SU-DHL-6 (cell line): ENCODE results near the gene ABCF2.

Source experiments
- H2AFZ ChIP-seq: fragments of 200-600 bp; sonication (generic); 2 replicates; pipeline ENCODE4 v1.6.1; 2014; ENCODE audit warnings: low read depth, mild to moderate bottlenecking, moderate library complexity, mixed read lengths, antibody characterized with exemption, low read length; ENCODE audit not compliant: severe bottlenecking
- H3F3A ChIP-seq: fragments of 200-600 bp; shearing (Covaris generic); 2 replicates; pipeline ENCODE4 v1.6.0; 2016; ENCODE audit warnings: antibody characterized with exemption, mild to moderate bottlenecking; ENCODE audit not compliant: insufficient read depth
- H3K27ac ChIP-seq: fragments of 200-600 bp; sonication (generic); 2 replicates; pipeline ENCODE4 v1.5.1; 2016; ENCODE audit warnings: low read depth, mild to moderate bottlenecking, low read length, moderate library complexity, mixed read lengths
- H3K27me3 ChIP-seq: fragments of 200-600 bp; sonication (generic), shearing (Covaris generic); 2 replicates; pipeline ENCODE4 v1.6.0; 2014; ENCODE audit warnings: mild to moderate bottlenecking, low read length
- H3K36me3 ChIP-seq: fragments of 200-600 bp; sonication (generic); 2 replicates; pipeline ENCODE4 v1.6.1; 2014; ENCODE audit warnings: mild to moderate bottlenecking, low read length, mixed read lengths
- H3K4me2 ChIP-seq: fragments of 300-600, 200-600 bp; shearing (Covaris generic), sonication (generic); 2 replicates; pipeline ENCODE4 v1.6.0; 2014; ENCODE audit warnings: low read length, low read depth, mild to moderate bottlenecking; ENCODE audit not compliant: poor library complexity, severe bottlenecking
- H3K4me3 ChIP-seq: fragments of 200-600 bp; sonication (generic); 2 replicates; pipeline ENCODE4 v1.5.1; 2014; ENCODE audit warnings: antibody characterized with exemption, low read length, mild to moderate bottlenecking, mixed read lengths; ENCODE audit not compliant: insufficient read depth, poor library complexity, severe bottlenecking
- H3K79me2 ChIP-seq: fragments of 200-600 bp; sonication (generic); 2 replicates; pipeline ENCODE4 v1.6.1; 2014; ENCODE audit warnings: mild to moderate bottlenecking, low read length, moderate library complexity; ENCODE audit not compliant: insufficient read depth
- H3K9ac ChIP-seq: fragments of 200-600 bp; sonication (generic); 2 replicates; pipeline ENCODE4 v1.7.0; 2014; ENCODE audit warnings: mild to moderate bottlenecking, low read length
- H3K9me2 ChIP-seq: fragments of 200-600 bp; sonication (generic); replicated peaks from 2 replicates; pipeline ENCODE4 v1.6.1; 2014; ENCODE audit warnings: low read length; ENCODE audit not compliant: insufficient read depth
- H3K9me3 ChIP-seq: fragments of 200-600 bp; sonication (generic); 2 replicates; pipeline ENCODE4 v1.6.1; 2014; ENCODE audit warnings: low read length, mixed read lengths; ENCODE audit not compliant: insufficient read depth
- H4K20me1 ChIP-seq: fragments of 200-600 bp; sonication (generic); 2 replicates; pipeline ENCODE4 v1.6.1; 2014; ENCODE audit warnings: low read depth, mild to moderate bottlenecking, antibody characterized with exemption, low read length, moderate library complexity, mixed read lengths
- CTCF ChIP-seq: fragments of 200-600 bp; sonication (generic); IDR thresholded peaks from one replicate; pipeline ENCODE4 v1.5.1; 2017; ENCODE audit warnings: antibody characterized with exemption, mild to moderate bottlenecking, low read length, moderate library complexity; ENCODE audit not compliant: insufficient read depth, poor library complexity, severe bottlenecking
- EZH2phosphoT487 ChIP-seq: fragments of 200-600 bp; sonication (generic), shearing (Covaris generic); conservative IDR thresholded peaks from 2 replicates; pipeline ENCODE4 v1.6.1; 2018; ENCODE audit warnings: mild to moderate bottlenecking, antibody characterized with exemption, low read length, moderate library complexity, mixed read lengths

ABCF2 gene

GRCh38 chr7:151167197-151167961 lies 59.6 kb downstream of the ABCF2 start, which contains the start of gene GBX1:
GBX1 (minus strand) TSS chr7:151167694; CDS start chr7:151167548, 146 bp downstream.
- H3K9me3 ChIP-seq: no peaks in the 10 kb centered on the region
- no peaks in the 10 kb centered on the region for H3K79me2 ChIP-seq
- H4K20me1 ChIP-seq: no peaks in the 10 kb centered on the region
- no peak within 1 kb of the TSS for H3K4me2 ChIP-seq
- H2AFZ ChIP-seq: no peak within 1 kb of the TSS
- H3K9me2 ChIP-seq: no peaks in the 10 kb centered on the region
- H3K4me3 ChIP-seq: no peak within 1 kb of the TSS
- no peaks in the 10 kb centered on the region for H3K36me3 ChIP-seq
- no peaks in the 10 kb centered on the region for H3F3A ChIP-seq
- H3K9ac ChIP-seq: no peak within 1 kb of the TSS
- H3K27ac ChIP-seq: no peak within 1 kb of the TSS
- H3K27me3 ChIP-seq: no peaks in the 10 kb centered on the region
- TF ChIP-seq EZH2phosphoT487 (no peak), CTCF (no peak)

DNA sequence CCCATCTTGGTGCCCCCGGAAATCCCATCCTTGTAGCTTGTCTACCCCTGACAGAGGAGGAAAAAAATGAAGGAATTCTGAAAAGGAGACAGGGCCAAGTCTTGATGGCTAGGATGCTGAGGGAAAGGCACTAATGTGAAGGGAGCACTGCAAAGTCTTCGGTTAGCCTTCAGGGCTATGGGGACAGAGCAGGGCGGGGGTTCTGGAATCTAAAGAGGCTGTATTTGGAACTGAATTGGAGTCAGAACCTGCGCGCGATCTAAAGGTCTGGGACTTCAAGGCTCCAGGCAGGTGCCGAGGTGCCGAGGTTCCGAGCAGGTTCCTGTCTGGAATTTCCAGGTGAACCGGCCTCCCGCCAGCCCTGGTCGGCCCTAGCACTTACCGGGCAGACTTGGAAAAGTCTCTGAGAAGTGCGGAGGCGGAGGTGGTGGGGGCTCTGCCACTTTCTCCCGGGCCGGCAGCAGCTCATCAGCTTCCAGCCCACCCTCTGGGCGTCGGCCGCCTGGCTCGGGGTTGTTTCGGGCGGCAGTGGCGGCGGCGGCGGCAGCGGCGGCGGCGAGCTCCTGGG lies 60.3 kb downstream of the ABCF2 start:
- H3K9ac ChIP-seq: no peak overlapping the region
- H3K27ac ChIP-seq: no peak overlapping the region
- H3K79me2 ChIP-seq: no peaks in the 10 kb centered on the region
- H2AFZ ChIP-seq: no peak overlapping the region
- H3K9me3 ChIP-seq: no peaks in the 10 kb centered on the region
- no peak overlapping the region for H3K4me2 ChIP-seq
- no peaks in the 10 kb centered on the region for H4K20me1 ChIP-seq
- H3K9me2 ChIP-seq: no peaks in the 10 kb centered on the region
- TF ChIP-seq EZH2phosphoT487 (no peak), CTCF (no peak)
- no peaks in the 10 kb centered on the region for H3K36me3 ChIP-seq
- H3F3A ChIP-seq: no peaks in the 10 kb centered on the region
- H3K4me3 ChIP-seq: no peak overlapping the region
- H3K27me3 ChIP-seq: no peaks in the 10 kb centered on the region
